Mammary epithelial cell (primary cell): ENCODE results near the gene TAF3.

Source experiments
- EZH2 ChIP-seq: IDR thresholded peaks from 2 replicates; pipeline ENCODE4 v1.6.1; 2012; ENCODE audit warnings: low read length, inconsistent platforms, borderline replicate concordance
- TF ChIP-seq, protein P1 (sequence below), 2 donors: IDR thresholded peaks in 1 of 2; conservative IDR thresholded peaks in 1 of 2; 2 replicates each; pipeline ENCODE4 v1.5.1; 2011 to 2012; ENCODE audit warnings: inconsistent platforms in 2 of 2, low read length in 2 of 2, mild to moderate bottlenecking in 2 of 2, control low read depth in 1 of 2, low read depth in 1 of 2; ENCODE audit not compliant: insufficient read depth in 1 of 2; ENCODE audit errors: extremely low read depth in 1 of 2

DNA sequence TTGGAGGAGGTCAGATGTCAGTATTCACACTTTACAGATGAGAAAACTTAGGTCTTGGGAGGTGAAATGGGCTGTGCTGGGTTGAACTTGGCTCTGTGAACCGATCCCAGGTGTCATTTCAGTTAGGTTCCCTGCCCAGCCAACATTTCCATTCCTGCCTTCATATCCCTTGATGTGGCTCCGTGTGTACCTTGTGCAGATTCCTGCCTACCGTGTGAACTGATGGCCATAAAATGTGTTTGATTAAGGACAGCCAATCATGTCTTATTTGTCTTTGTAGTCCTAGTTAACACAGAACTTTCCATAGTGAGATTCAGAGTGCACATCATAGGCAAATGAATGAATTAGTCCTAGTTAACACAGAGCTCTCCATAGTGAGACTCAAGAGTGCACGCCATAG lies 135.1 kb downstream of the TAF3 start:
- TF ChIP-seq, protein P1, sequence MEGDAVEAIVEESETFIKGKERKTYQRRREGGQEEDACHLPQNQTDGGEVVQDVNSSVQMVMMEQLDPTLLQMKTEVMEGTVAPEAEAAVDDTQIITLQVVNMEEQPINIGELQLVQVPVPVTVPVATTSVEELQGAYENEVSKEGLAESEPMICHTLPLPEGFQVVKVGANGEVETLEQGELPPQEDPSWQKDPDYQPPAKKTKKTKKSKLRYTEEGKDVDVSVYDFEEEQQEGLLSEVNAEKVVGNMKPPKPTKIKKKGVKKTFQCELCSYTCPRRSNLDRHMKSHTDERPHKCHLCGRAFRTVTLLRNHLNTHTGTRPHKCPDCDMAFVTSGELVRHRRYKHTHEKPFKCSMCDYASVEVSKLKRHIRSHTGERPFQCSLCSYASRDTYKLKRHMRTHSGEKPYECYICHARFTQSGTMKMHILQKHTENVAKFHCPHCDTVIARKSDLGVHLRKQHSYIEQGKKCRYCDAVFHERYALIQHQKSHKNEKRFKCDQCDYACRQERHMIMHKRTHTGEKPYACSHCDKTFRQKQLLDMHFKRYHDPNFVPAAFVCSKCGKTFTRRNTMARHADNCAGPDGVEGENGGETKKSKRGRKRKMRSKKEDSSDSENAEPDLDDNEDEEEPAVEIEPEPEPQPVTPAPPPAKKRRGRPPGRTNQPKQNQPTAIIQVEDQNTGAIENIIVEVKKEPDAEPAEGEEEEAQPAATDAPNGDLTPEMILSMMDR (conservative IDR thresholded peaks at IDR 0.05 in 1 of 2, IDR thresholded peaks at IDR 0.05 in 1 of 2; ENCODE audit: extremely low read depth in 1 of 2, insufficient read depth in 1 of 2, low read depth in 1 of 2, low read length in 2 of 2) = no peak
- TF ChIP-seq EZH2 = no peak
